ENCODE measurements around the gene MTIF2.

- TF ChIP-seq CTCF (IDR thresholded peaks at IDR 0.05; ENCODE audit: low read depth, low read length) (no peak), POLR2A (IDR thresholded peaks at IDR 0.05; ENCODE audit: extremely low read depth, insufficient read length) (no peak), MYC (IDR thresholded peaks at IDR 0.05; ENCODE audit: low read depth, low read length) (no peak), MAX (IDR thresholded peaks at IDR 0.05; ENCODE audit: low read depth, low read length) (no peak)
These were observed 40.8 kb downstream of the MTIF2 start for GRCh38 chr2:55228226-55228563.
